ENCODE results near the gene RALGDS.
"Not testable (repeated sequence)": the region's sequence is repeated elsewhere in the genome, so short reads cannot be mapped to it uniquely, and the experiment has no call there.

RALGDS gene

DNA sequence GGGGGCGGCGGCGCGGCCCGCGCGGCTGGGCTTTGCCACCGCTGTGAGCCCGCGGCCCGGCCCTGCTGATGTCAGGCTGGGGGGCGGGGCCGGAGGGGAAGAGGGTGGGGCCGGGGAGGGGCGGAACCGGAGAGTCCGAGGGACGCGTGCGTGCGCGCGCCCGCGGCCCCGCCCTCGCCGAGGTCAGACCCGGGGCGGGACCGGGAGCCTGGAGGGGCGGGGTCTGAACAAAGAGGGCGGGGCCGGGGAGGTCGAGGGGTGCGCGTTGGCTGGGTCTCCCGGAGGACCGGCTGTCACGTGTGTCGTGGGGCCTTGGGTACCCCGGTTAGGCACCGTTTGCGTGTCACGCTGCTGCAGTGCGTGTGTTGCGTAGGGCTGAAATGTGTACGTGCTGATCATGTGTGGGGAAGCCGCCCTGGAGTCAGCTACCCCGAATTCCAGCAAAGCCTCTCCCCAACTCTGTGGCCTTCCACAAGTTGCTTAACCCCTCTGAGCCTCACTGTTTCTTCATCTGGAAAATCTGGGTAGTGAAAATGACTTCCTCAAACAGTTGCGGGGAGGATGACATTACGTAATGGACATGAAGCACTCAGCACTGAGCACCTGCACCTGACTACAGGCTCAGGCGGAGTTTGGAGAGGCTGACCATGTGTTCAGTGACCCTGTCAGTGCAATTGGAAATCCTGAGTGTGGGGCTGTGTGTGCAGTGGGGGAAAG lies at the start of gene RALGDS:
Gene RALGDS, minus strand, starts transcription at position 43 of the 717 bp plus-strand sequence. CDS start 86 bp downstream, outside the sequence.
- peak; percentile 97 for DNase-seq (ENCODE audit: extremely low spot score)
- POLR2A ChIA-PET = no interaction called here
- CTCF ChIA-PET = interaction anchor here (0.9 to 20.8 kb wide), 3 partner anchors 12 to 26 kb away, joined by 3 to 473 read pairs (median 4); no protein-coding TSS in a partner anchor
- TF ChIP-seq CTCF (IDR thresholded peaks at IDR 0.05; ENCODE audit: control extremely low read depth, extremely low read depth, low read depth, missing control alignments) = no peak

GRCh38 chr9:133170716-133171115 lies 49.7 kb upstream of the RALGDS start:
- no peak for TF ChIP-seq CTCF (IDR thresholded peaks at IDR 0.05; ENCODE audit: control extremely low read depth, extremely low read depth, low read depth, missing control alignments)

DNA sequence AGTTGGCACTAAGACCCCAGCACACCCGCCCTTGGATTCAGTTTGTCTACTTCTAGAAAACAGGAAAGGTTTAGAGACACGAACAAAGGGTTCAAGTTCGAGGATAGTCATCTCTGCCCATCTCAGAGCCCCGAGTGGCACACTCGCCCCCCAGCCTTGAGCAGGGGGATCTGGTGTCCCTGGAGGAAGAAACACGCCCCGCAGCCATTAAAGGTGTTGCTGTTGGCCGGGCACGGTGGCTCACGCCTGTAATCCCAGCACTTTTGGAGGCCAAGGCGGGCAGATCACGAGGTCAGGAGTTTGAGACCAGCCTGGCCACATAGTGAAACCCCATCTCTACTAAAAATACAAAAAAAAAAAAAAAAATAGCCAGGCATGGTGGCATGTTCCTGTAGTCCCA lies 48.6 kb upstream of the RALGDS start:
- POLR2A ChIA-PET = not testable (repeated sequence)
- CTCF ChIA-PET = interaction anchor here (9.7 kb wide), 1 partner anchor 18 kb away, joined by 81 read pairs; no protein-coding TSS in a partner anchor
- DNase-seq (ENCODE audit: extremely low spot score) = peak; percentile 6

More at GRCh38 chr9:133170716-133171115, 49.7 kb upstream of the RALGDS start:
- POLR2A ChIA-PET = no interaction called here
- CTCF ChIA-PET = interaction anchor here (2.6 to 9.7 kb wide), 2 partner anchors 11 to 17 kb away, joined by 13 to 81 read pairs; no protein-coding TSS in a partner anchor
- no peak for DNase-seq (ENCODE audit: extremely low spot score)

- ChIA-PET CTCF (interaction anchor here (3.0 kb wide), 1 partner anchor 11 kb away, joined by 18 read pairs; no protein-coding TSS in a partner anchor), POLR2A (no interaction called here)
- no peak for DNase-seq (ENCODE audit: extremely low spot score)
- TF ChIP-seq CTCF (IDR thresholded peaks at IDR 0.05; ENCODE audit: control extremely low read depth, extremely low read depth, low read depth, missing control alignments) = no peak
Observed at GRCh38 chr9:133169102-133169501, 48.1 kb upstream of the RALGDS start.

- ChIA-PET POLR2A (no interaction called here), CTCF (interaction anchor here (1.0 to 3.0 kb wide), 6 partner anchors 10 to 147 kb away, joined by 4 to 18 read pairs (median 8); no protein-coding TSS in a partner anchor)
- peak; percentile 26 for DNase-seq (ENCODE audit: extremely low spot score)
- no peak for TF ChIP-seq CTCF (IDR thresholded peaks at IDR 0.05; ENCODE audit: control extremely low read depth, extremely low read depth, low read depth, missing control alignments)
Observed at GRCh38 chr9:133168432-133168831, 47.4 kb upstream of the RALGDS start.

- POLR2A ChIA-PET = no interaction called here
- DNase-seq (ENCODE audit: extremely low spot score) = peak; percentile 11
- CTCF ChIA-PET = interaction anchor here (1.0 to 3.0 kb wide), 8 partner anchors 9 to 575 kb away, joined by 4 to 18 read pairs (median 6); no protein-coding TSS in a partner anchor
- TF ChIP-seq CTCF (IDR thresholded peaks at IDR 0.05; ENCODE audit: control extremely low read depth, extremely low read depth, low read depth, missing control alignments) = no peak
Observed at GRCh38 chr9:133167769-133168168, 46.7 kb upstream of the RALGDS start.
